PC-3 (cell line): ENCODE measurements around the gene UTP14C. TPM values are rescaled to one million over a fixed set of nuclear protein-coding genes. Genes with fewer than 3 reads are reported as not detected.

Experiments
- ATAC-seq: fragments of 200-7000 bp; cut with Tn5 transposase; 2 replicates; pipeline ENCODE4 v1.9.1; 2020; ENCODE audit warnings: mild to moderate bottlenecking, moderate library complexity
- BruUV-seq: library from RNA; stranded (reverse); fragments of 400-500 nt; replicated peaks from 2 replicates; lab custom pipeline; 2021; lab: Mats Ljungman, UMichigan
- CTCF ChIA-PET: fragments of 300-600 bp; sonication (Branson Sonifier 250); formaldehyde crosslinking; loops from one replicate; lab custom pipeline; 2022; ENCODE audit warnings: antibody characterized with exemption; lab: Charles Lee
- POLR2A ChIA-PET: fragments of 300-600 bp; sonication (Branson Sonifier 250); formaldehyde crosslinking; loops from one replicate; lab custom pipeline; 2022; ENCODE audit warnings: antibody characterized with exemption; ENCODE audit not compliant: unreplicated experiment; lab: Charles Lee
- DNase-seq: peaks from one replicate; pipeline ENCODE4 v3.0.0-alpha.2; 2015
- H2AFZ ChIP-seq: fragments of 300-600 bp; sonication (generic); 2 replicates; pipeline ENCODE4 v1.6.0; 2016; ENCODE audit warnings: antibody characterized with exemption, low read length
- H3F3A ChIP-seq: fragments of 300-600 bp; sonication (generic); one replicate; pipeline ENCODE4 v1.6.0; 2017; ENCODE audit warnings: antibody characterized with exemption, low read length, control low read depth, mild to moderate bottlenecking; ENCODE audit not compliant: unreplicated experiment
- H3K27ac ChIP-seq: fragments of 300-600 bp; sonication (generic); 2 replicates; pipeline ENCODE4 v1.5.1; 2016; ENCODE audit warnings: mild to moderate bottlenecking, low read length
- H3K27me3 ChIP-seq: fragments of 300-600 bp; sonication (generic); 2 replicates; pipeline ENCODE4 v1.6.1; 2016; ENCODE audit warnings: low read length, mixed read lengths
- H3K36me3 ChIP-seq: fragments of 300-600 bp; sonication (generic); 2 replicates; pipeline ENCODE4 v1.6.1; 2016; ENCODE audit warnings: low read depth, mixed run types, low read length, mixed read lengths
- H3K4me1 ChIP-seq: fragments of 300-600 bp; sonication (generic); 2 replicates; pipeline ENCODE4 v1.5.1; 2016; ENCODE audit warnings: low read length; ENCODE audit not compliant: insufficient read depth
- H3K4me2 ChIP-seq: fragments of 300-600 bp; sonication (generic); 2 replicates; pipeline ENCODE4 v1.6.0; 2016; ENCODE audit warnings: low read length
- H3K4me3 ChIP-seq: fragments of 300-600 bp; sonication (generic); 2 replicates; pipeline ENCODE4 v1.5.1; 2016; ENCODE audit warnings: mild to moderate bottlenecking, low read length, mixed read lengths
- H3K79me2 ChIP-seq: fragments of 300-600 bp; sonication (generic); 2 replicates; pipeline ENCODE4 v1.6.1; 2017; ENCODE audit warnings: low read length, mixed read lengths
- H3K9ac ChIP-seq: fragments of 300-600 bp; sonication (generic); 2 replicates; pipeline ENCODE4 v1.6.0; 2016; ENCODE audit warnings: mild to moderate bottlenecking, low read length
- H3K9me2 ChIP-seq: fragments of 300-600 bp; sonication (generic); replicated peaks from 2 replicates; pipeline ENCODE4 v1.6.1; 2016; ENCODE audit warnings: mixed run types, low read length, mixed read lengths
- H3K9me3 ChIP-seq: fragments of 300-600 bp; sonication (generic); 2 replicates; pipeline ENCODE4 v1.6.1; 2016; ENCODE audit warnings: low read length, mixed read lengths
- H4K20me1 ChIP-seq: fragments of 300-600 bp; sonication (generic); 2 replicates; pipeline ENCODE4 v1.6.1; 2016; ENCODE audit warnings: low read length, mixed read lengths
- EZH2 ChIP-seq: fragments of 300-600 bp; sonication (generic); IDR thresholded peaks from one replicate; pipeline ENCODE4 v1.6.1; 2017; ENCODE audit warnings: antibody characterized with exemption, mild to moderate bottlenecking, low read length; ENCODE audit not compliant: unreplicated experiment
- EZH2phosphoT487 ChIP-seq: fragments of 300-600 bp; sonication (generic); IDR thresholded peaks from 2 replicates; pipeline ENCODE4 v1.6.1; 2018; ENCODE audit warnings: mild to moderate bottlenecking, antibody characterized with exemption, low read length, borderline replicate concordance
- intact Hi-C: fragments of 100-400 bp; cut with micrococcal nuclease; formaldehyde crosslinking; loops from 2 replicates; pipeline ENCODE4 v1.9.0; 2023
- total RNA-seq: library from RNA; depleted of rRNA; stranded (reverse); fragments of >200 nt; gene quantifications from 2 replicates; pipeline ENCODE4 v1.2.3, GENCODE V29; 2014
- TF ChIP-seq, protein P1 (sequence below): fragments of 300-600 bp; sonication (generic); conservative IDR thresholded peaks from 2 replicates; pipeline ENCODE4 v1.5.1; 2017; ENCODE audit warnings: antibody characterized with exemption, low read depth, mild to moderate bottlenecking, low read length

UTP14C gene
- total RNA-seq, 1 experiment from 2014 or later, result 5.0 TPM

- BruUV-seq, result no TSS peak
- Histone ChIP-seq H3K27me3 (no peaks in the 10 kb centered on the region), H2AFZ (no peak overlapping the region), H3K27ac (no peak overlapping the region), H3K4me1 (no peaks in the 10 kb centered on the region), H3K9me3 (no peaks in the 10 kb centered on the region), H3K9me2 (no peaks in the 10 kb centered on the region), H3K9ac (no peak overlapping the region), H3K4me3 (no peak overlapping the region), H3K79me2 (no peaks in the 10 kb centered on the region), H4K20me1 (no peaks in the 10 kb centered on the region), H3F3A (no peaks in the 10 kb centered on the region), H3K4me2 (no peak overlapping the region), H3K36me3 (no peaks in the 10 kb centered on the region)
- POLR2A ChIA-PET, result no interaction called here
- DNase-seq, result no peak
- no peak for ATAC-seq
- intact Hi-C loops, result no loop called here
- CTCF ChIA-PET, result no interaction called here
- no peak for TF ChIP-seq EZH2phosphoT487
- TF ChIP-seq EZH2, result no peak
- TF ChIP-seq, protein P1, sequence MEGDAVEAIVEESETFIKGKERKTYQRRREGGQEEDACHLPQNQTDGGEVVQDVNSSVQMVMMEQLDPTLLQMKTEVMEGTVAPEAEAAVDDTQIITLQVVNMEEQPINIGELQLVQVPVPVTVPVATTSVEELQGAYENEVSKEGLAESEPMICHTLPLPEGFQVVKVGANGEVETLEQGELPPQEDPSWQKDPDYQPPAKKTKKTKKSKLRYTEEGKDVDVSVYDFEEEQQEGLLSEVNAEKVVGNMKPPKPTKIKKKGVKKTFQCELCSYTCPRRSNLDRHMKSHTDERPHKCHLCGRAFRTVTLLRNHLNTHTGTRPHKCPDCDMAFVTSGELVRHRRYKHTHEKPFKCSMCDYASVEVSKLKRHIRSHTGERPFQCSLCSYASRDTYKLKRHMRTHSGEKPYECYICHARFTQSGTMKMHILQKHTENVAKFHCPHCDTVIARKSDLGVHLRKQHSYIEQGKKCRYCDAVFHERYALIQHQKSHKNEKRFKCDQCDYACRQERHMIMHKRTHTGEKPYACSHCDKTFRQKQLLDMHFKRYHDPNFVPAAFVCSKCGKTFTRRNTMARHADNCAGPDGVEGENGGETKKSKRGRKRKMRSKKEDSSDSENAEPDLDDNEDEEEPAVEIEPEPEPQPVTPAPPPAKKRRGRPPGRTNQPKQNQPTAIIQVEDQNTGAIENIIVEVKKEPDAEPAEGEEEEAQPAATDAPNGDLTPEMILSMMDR, result no peak
Observed at GRCh38 chr13:52043675-52044074, 19.2 kb downstream of the UTP14C start.

- H3K4me1 ChIP-seq, result no peaks in the 10 kb centered on the region
- no peaks in the 10 kb centered on the region for H3K9me2 ChIP-seq
- H4K20me1 ChIP-seq, result no peaks in the 10 kb centered on the region
- no peaks in the 10 kb centered on the region for H3F3A ChIP-seq
- H3K36me3 ChIP-seq, result no peaks in the 10 kb centered on the region
- H3K79me2 ChIP-seq, result no peaks in the 10 kb centered on the region
- ChIA-PET POLR2A (no interaction called here), CTCF (no interaction called here)
- no peaks in the 10 kb centered on the region for H3K27me3 ChIP-seq
- TF ChIP-seq, protein P1, result no peak
- TF ChIP-seq EZH2 (no peak), EZH2phosphoT487 (no peak)
- no TSS peak for BruUV-seq
- intact Hi-C loops, result no loop called here
- DNase-seq (no peak), ATAC-seq (no peak)
- H3K9me3 ChIP-seq, result no peaks in the 10 kb centered on the region
- H3K9ac ChIP-seq, result no peak overlapping the region
- H2AFZ ChIP-seq, result no peak overlapping the region
- no peak overlapping the region for H3K4me3 ChIP-seq
- H3K27ac ChIP-seq, result no peak overlapping the region
- no peak overlapping the region for H3K4me2 ChIP-seq
Observed at GRCh38 chr13:52047463-52047862, 23.0 kb downstream of the UTP14C start.

GRCh38 chr13:52048516-52048915 lies 24.0 kb downstream of the UTP14C start:
- Histone ChIP-seq H3K4me3 (no peak overlapping the region), H3K4me1 (no peaks in the 10 kb centered on the region), H3K36me3 (no peaks in the 10 kb centered on the region), H3K79me2 (no peaks in the 10 kb centered on the region), H4K20me1 (no peaks in the 10 kb centered on the region), H3K4me2 (no peak overlapping the region), H3K9ac (no peak overlapping the region), H3K9me2 (no peaks in the 10 kb centered on the region), H3K9me3 (no peaks in the 10 kb centered on the region), H2AFZ (no peak overlapping the region), H3K27me3 (no peaks in the 10 kb centered on the region), H3K27ac (no peak overlapping the region), H3F3A (no peaks in the 10 kb centered on the region)
- DNase-seq (no peak), ATAC-seq (no peak)
- TF ChIP-seq EZH2, result no peak
- no peak for TF ChIP-seq EZH2phosphoT487
- TF ChIP-seq, protein P1, result no peak
- intact Hi-C loops, result no loop called here
- BruUV-seq, result no TSS peak
- ChIA-PET POLR2A (no interaction called here), CTCF (no interaction called here)
